ENCODE data around the gene ATAD2B. TPM values are rescaled to one million over a fixed set of nuclear protein-coding genes. Genes with fewer than 3 reads are reported as not detected.

ATAD2B gene
- total RNA-seq, 1 donor from 2014 or later: 38.3 TPM

GRCh38 chr2:23947350-23947749 is 20.4 kb upstream of the ATAD2B start:
- no peak for TF ChIP-seq CTCF (IDR thresholded peaks at IDR 0.05; ENCODE audit: unreplicated experiment)
- peaks cover 3% of the 10 kb centered on the region for H3K36me3 Mint-ChIP-seq (ENCODE audit: insufficient read depth)
- H3K4me1 Mint-ChIP-seq (ENCODE audit: low read depth): peaks cover 7% of the 10 kb centered on the region
- no peak for DNase-seq (ENCODE audit: low spot score, unreplicated experiment)
- H3K4me3 Mint-ChIP-seq (ENCODE audit: low read depth): no peak overlapping the region
- no peak overlapping the region for H3K27ac Mint-ChIP-seq
- no peaks in the 10 kb centered on the region for H3K9me3 Mint-ChIP-seq (ENCODE audit: low read depth)
- H3K27me3 Mint-ChIP-seq: no peaks in the 10 kb centered on the region

GRCh38 chr2:23944976-23945375 is 18.1 kb upstream of the ATAD2B start:
- Mint-ChIP-seq H3K4me3 (ENCODE audit: low read depth) (no peak overlapping the region), H3K27me3 (no peaks in the 10 kb centered on the region), H3K9me3 (ENCODE audit: low read depth) (no peaks in the 10 kb centered on the region), H3K27ac (no peak overlapping the region), H3K4me1 (ENCODE audit: low read depth) (peaks cover 18% of the 10 kb centered on the region), H3K36me3 (ENCODE audit: insufficient read depth) (peaks cover 6% of the 10 kb centered on the region)
- TF ChIP-seq CTCF (IDR thresholded peaks at IDR 0.05; ENCODE audit: unreplicated experiment): no peak
- DNase-seq (ENCODE audit: low spot score, unreplicated experiment): no peak

- no peak overlapping the region for H3K4me3 Mint-ChIP-seq (ENCODE audit: low read depth)
- TF ChIP-seq CTCF (IDR thresholded peaks at IDR 0.05; ENCODE audit: unreplicated experiment): no peak
- DNase-seq (ENCODE audit: low spot score, unreplicated experiment): no peak
- peaks cover 6% of the 10 kb centered on the region for H3K36me3 Mint-ChIP-seq (ENCODE audit: insufficient read depth)
- H3K9me3 Mint-ChIP-seq (ENCODE audit: low read depth): no peaks in the 10 kb centered on the region
- peaks cover 18% of the 10 kb centered on the region for H3K4me1 Mint-ChIP-seq (ENCODE audit: low read depth)
- H3K27me3 Mint-ChIP-seq: no peaks in the 10 kb centered on the region
- H3K27ac Mint-ChIP-seq: peak overlapping the region; percentile 7
Observed at GRCh38 chr2:23944527-23944926, 17.6 kb upstream of the ATAD2B start.

GRCh38 chr2:23943666-23944065 is 16.7 kb upstream of the ATAD2B start:
- H3K9me3 Mint-ChIP-seq (ENCODE audit: low read depth): no peaks in the 10 kb centered on the region
- H3K36me3 Mint-ChIP-seq (ENCODE audit: insufficient read depth): peaks cover 6% of the 10 kb centered on the region
- H3K4me1 Mint-ChIP-seq (ENCODE audit: low read depth): peaks cover 24% of the 10 kb centered on the region
- H3K27ac Mint-ChIP-seq: no peak overlapping the region
- no peak for TF ChIP-seq CTCF (IDR thresholded peaks at IDR 0.05; ENCODE audit: unreplicated experiment)
- no peak for DNase-seq (ENCODE audit: low spot score, unreplicated experiment)
- H3K4me3 Mint-ChIP-seq (ENCODE audit: low read depth): no peak overlapping the region
- H3K27me3 Mint-ChIP-seq: no peaks in the 10 kb centered on the region

DNA sequence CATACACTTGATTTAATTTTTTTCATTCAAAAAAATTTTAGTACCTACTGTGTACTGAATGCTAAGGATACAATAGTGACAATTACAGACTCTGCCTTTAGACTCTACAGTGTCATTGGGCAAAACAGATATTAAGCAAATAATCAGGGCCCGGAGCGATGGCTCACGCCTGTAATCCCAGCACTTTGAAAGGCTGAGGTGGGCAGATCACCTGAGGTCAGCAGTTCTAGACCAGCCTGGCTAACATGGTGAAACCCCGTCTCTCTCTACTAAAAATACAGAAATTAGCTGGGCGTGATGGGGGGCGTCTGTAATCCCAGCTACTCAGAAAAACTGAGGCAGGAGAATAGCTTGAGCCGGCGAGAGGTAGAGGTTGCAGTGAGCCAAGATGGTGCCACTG is 14.7 kb upstream of the ATAD2B start:
- Mint-ChIP-seq H3K27ac (peak overlapping the region; percentile 47), H3K9me3 (ENCODE audit: low read depth) (no peaks in the 10 kb centered on the region), H3K4me3 (ENCODE audit: low read depth) (peak overlapping the region; percentile 34), H3K36me3 (ENCODE audit: insufficient read depth) (peaks cover 6% of the 10 kb centered on the region), H3K4me1 (ENCODE audit: low read depth) (peaks cover 24% of the 10 kb centered on the region), H3K27me3 (no peaks in the 10 kb centered on the region)
- DNase-seq (ENCODE audit: low spot score, unreplicated experiment): no peak
- no peak for TF ChIP-seq CTCF (IDR thresholded peaks at IDR 0.05; ENCODE audit: unreplicated experiment)

Data from progenitor cell of endocrine pancreas (in vitro differentiated cells).